Activated naive CD8-positive, alpha-beta T cell (primary cell): ENCODE results near the gene NCBP2L.
"Not testable (repeated sequence)": the region's sequence is repeated elsewhere in the genome, so short reads cannot be mapped to it uniquely, and the experiment has no call there.

Source experiments
- H3K27ac Mint-ChIP-seq: one replicate; pipeline ENCODE4 v1.8.0; 2021; ENCODE audit warnings: mixed read lengths
- H3K27me3 Mint-ChIP-seq: one replicate; pipeline ENCODE4 v1.8.0; 2021; ENCODE audit warnings: mixed read lengths
- H3K36me3 Mint-ChIP-seq: one replicate; pipeline ENCODE4 v1.8.0; 2021; ENCODE audit warnings: mixed read lengths
- H3K4me1 Mint-ChIP-seq: one replicate; pipeline ENCODE4 v1.8.0; 2021; ENCODE audit warnings: low read depth, mixed read lengths
- H3K4me3 Mint-ChIP-seq: one replicate; pipeline ENCODE4 v1.8.0; 2021; ENCODE audit warnings: mild to moderate bottlenecking, mixed read lengths
- H3K9me3 Mint-ChIP-seq: one replicate; pipeline ENCODE4 v1.8.0; 2021; ENCODE audit warnings: low read depth, mixed read lengths

Gene NCBP2L

DNA sequence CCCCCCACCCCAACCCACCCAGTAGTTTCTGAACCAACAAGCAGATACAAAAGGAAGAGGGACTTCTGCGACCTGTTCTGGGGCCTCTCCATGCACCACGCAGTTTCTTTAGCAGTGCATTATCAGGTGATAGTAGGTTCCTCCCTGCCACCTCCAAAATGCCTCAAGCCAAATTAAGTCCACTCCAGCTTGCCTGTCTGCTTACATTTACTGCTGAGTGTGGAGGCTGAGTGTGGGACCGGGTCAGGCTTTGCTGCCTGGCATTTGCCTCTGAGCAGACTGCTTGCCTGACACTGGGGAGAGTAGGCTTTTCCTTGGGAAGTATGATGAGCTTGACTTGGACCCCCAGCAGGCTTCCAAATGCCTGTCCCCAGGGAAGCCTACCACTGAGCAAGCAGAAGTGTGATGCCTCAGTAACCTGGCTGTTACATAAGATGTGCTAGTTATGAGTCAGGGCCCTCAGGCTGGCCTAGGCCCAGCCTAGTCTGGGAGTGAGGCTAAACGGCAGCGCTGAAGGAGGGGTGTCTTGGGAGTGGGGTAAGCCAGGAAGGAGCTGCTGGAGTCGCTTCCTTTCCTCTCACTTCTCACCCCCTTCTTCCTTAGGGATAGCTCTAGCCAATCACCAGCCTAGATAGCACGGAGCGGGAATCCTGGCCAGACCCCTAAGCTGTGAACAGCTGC is 10.9 kb upstream of the NCBP2L start:
- Mint-ChIP-seq H3K9me3 (no peaks in the 10 kb centered on the region), H3K36me3 (no peaks in the 10 kb centered on the region), H3K4me3 (no peak overlapping the region), H3K27ac (no peak overlapping the region), H3K4me1 (peaks cover 14% of the 10 kb centered on the region), H3K27me3 (no peaks in the 10 kb centered on the region)

DNA sequence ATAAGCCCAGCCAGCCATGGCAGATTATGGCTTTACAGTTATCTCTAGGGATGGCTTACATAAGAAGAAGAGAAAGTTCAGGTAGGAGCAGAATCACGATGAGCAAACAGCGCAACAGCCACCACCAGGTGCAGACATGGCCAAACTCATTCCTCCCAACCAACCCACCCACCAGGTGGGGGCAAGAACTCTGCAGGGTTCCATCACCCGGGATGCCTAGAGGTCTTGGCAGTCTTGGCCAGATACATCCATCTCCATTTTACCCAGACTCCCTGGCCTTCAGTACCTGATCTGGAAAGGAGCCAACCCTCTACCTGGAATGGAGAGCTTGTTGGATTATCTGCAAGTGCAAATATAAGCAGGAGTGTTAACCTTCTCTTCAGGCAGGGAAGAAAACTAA is 9.5 kb upstream of the NCBP2L start:
- Mint-ChIP-seq H3K4me3 (no peak overlapping the region), H3K36me3 (no peaks in the 10 kb centered on the region), H3K27ac (no peak overlapping the region), H3K27me3 (no peaks in the 10 kb centered on the region), H3K4me1 (peaks cover 20% of the 10 kb centered on the region), H3K9me3 (no peaks in the 10 kb centered on the region)

DNA sequence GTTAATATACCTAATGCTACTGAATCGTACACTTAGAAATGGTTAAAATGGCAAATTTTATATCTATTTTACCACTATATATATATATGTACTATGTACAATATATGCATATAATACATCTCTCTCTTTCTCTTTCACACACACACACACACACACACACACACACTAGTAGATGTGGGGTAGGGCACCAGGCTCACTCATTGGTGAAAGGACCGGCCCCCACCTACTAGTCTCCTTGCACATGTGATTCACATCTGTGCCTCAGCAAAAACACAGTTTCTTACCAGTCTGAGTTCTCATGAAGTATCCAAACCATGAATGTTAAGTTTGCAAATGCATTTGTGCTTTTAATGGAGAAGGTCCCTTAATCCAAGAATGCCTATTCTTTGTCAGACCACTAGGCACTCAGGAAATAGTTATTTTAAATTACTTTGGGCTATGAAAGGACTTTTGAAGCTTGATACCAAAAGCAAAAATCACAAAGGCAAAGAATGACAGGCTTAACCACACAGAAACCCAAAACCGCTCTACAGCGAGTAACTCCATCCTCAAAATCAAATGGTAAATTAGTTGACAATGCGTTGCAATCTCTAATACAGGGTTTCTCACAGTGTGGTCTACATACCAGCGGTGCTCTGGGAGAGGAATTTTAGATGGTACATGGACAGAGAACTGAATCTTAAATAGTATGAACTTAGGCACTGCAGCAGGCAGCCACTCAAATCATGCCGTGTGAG is 7.8 kb upstream of the NCBP2L start:
- H3K36me3 Mint-ChIP-seq: no peaks in the 10 kb centered on the region
- H3K9me3 Mint-ChIP-seq: no peaks in the 10 kb centered on the region
- no peak overlapping the region for H3K4me3 Mint-ChIP-seq
- no peaks in the 10 kb centered on the region for H3K27me3 Mint-ChIP-seq
- H3K27ac Mint-ChIP-seq: no peak overlapping the region
- H3K4me1 Mint-ChIP-seq: peaks cover 23% of the 10 kb centered on the region

DNA sequence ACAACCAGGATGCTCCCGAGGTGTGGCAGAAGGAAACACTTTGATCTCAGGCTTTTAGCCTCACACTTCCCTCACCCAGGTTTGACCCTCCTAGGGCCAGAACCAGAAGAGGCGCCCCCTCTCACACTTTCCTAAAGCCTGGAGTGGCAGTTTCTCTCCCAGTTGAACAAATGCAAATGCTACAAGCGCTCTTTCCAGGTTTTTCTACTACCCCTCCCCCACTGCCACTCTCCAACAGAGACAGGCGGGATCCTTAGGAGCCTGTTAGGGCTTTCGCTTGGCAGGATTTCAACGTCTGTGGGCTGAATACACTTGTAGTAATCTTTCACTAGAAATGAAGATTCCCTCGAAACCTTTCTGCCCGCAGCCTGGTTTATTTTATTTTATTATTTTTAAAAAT is 4.3 kb upstream of the NCBP2L start:
- no peaks in the 10 kb centered on the region for H3K9me3 Mint-ChIP-seq
- H3K27ac Mint-ChIP-seq: no peak overlapping the region
- no peaks in the 10 kb centered on the region for H3K36me3 Mint-ChIP-seq
- peaks cover 31% of the 10 kb centered on the region for H3K4me1 Mint-ChIP-seq
- no peak overlapping the region for H3K4me3 Mint-ChIP-seq
- no peaks in the 10 kb centered on the region for H3K27me3 Mint-ChIP-seq

DNA sequence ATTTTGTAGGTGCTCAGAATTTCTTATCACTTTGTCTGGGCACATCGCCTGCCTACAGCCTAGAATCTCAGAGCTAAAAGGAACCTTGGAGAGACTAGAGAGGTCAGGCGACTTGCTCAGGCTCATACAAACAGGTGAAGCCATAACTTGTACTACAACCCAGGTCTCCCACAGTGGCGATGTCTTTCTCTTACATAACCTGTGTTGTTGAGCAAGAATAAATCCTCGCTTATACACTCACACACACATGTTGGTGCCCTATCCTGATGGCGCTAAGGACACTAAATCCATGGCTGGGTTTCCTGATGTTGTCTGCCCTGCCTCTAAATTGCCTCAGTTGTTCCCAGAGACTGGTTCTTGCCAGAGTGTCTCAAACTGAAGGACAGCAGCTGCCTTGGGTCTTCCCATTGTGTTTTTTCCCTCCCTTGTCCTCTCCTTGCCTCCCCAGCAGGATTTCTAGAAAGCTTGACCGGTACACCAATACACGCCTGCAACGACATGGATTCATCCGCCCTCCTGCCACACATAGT is 3.6 kb upstream of the NCBP2L start:
- H3K9me3 Mint-ChIP-seq: no peaks in the 10 kb centered on the region
- H3K4me3 Mint-ChIP-seq: peak overlapping the region; percentile 44
- peaks cover 29% of the 10 kb centered on the region for H3K4me1 Mint-ChIP-seq
- H3K27ac Mint-ChIP-seq: peak overlapping the region; percentile 68
- no peaks in the 10 kb centered on the region for H3K27me3 Mint-ChIP-seq
- no peaks in the 10 kb centered on the region for H3K36me3 Mint-ChIP-seq

DNA sequence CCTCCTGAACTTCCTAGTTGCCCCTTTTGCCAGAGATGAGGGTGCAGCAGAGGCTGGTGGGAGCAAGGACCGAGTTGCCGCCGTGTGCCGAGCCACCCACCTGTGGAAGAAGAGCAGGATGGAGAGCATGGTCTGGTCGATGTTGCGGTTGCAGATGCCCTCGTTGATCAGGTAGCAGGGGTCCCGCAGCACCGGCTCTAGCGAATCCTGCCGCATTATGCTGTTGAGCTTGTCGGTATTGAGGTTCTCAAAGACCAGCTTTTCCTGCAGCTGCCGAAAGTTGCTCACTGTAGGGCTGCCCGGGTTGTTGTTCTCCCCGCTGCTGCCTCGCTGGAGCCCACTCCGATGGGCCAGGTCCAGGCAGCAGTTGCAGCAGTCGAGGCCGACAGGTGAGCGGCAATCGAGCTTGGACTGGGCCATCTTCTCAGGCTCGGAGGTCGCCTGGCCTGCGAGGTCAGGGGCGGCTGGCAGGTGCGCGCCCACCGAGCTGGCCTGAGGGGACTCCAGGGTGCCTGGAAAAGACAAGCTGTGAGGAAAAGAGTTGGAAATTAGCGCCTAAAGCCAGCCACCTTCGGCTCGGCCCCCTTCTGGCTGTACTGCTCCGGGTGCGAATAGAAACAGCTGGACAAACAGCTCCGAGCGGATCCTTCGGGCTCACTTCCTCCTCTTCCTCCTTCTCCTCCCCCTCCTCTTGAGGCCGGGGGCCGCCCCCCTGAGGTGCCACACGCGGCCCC is 2.4 kb upstream of the NCBP2L start:
- H3K27me3 Mint-ChIP-seq: no peaks in the 10 kb centered on the region
- peaks cover 26% of the 10 kb centered on the region for H3K4me1 Mint-ChIP-seq
- H3K36me3 Mint-ChIP-seq: no peaks in the 10 kb centered on the region
- peak overlapping the region; percentile 53 for H3K4me3 Mint-ChIP-seq
- no peak overlapping the region for H3K27ac Mint-ChIP-seq
- no peaks in the 10 kb centered on the region for H3K9me3 Mint-ChIP-seq

DNA sequence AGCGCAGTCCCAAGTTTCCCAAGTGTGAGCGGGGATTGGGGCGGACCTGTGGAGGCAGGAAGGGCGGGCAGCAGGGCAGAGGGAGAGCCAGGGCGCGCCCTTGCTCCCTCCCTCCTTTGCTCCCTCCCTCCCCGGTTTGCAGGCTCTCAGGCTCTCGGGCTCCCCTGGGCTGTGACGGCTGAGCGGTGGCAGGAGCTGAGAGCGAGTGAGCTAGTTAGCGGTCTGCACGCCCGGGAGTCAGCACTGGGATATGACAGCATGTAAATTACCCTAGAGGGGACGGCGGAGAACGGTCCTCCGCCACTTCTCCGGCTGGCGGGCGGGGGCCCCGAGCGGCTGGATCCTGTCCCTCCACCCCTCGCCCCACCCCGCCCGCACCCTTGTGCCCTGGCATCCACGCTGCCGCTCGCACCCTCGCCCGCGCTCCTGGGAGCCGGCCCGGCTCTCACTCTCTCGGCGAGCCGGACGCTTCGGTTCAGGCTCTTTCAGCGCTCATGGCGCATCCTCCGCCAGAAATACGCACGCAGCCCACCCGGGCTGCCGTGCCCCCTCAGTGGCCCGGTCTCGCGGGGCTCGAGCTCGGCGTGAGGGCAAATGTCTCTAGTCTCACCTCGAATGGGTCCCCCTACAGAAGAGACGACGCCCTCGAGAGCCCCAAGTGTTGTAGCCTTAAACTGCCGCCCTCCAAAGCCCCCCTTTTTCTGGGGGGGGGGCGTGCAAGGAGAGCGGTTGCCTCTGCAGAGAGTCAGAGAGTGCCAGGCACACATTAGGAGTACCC is 1.6 kb upstream of the NCBP2L start, which contains the start of gene TSC22D3:
Gene TSC22D3, minus strand, starts transcription at position 54 of the 778 bp plus-strand sequence. CDS start 368 bp downstream, outside the sequence.
- Mint-ChIP-seq H3K4me1 (peaks cover 19% of the 10 kb centered on the region), H3K27me3 (no peaks in the 10 kb centered on the region), H3K27ac (peak within 1 kb of the TSS; percentile 46), H3K4me3 (peak within 1 kb of the TSS; percentile 88), H3K9me3 (no peaks in the 10 kb centered on the region), H3K36me3 (no peaks in the 10 kb centered on the region)

DNA sequence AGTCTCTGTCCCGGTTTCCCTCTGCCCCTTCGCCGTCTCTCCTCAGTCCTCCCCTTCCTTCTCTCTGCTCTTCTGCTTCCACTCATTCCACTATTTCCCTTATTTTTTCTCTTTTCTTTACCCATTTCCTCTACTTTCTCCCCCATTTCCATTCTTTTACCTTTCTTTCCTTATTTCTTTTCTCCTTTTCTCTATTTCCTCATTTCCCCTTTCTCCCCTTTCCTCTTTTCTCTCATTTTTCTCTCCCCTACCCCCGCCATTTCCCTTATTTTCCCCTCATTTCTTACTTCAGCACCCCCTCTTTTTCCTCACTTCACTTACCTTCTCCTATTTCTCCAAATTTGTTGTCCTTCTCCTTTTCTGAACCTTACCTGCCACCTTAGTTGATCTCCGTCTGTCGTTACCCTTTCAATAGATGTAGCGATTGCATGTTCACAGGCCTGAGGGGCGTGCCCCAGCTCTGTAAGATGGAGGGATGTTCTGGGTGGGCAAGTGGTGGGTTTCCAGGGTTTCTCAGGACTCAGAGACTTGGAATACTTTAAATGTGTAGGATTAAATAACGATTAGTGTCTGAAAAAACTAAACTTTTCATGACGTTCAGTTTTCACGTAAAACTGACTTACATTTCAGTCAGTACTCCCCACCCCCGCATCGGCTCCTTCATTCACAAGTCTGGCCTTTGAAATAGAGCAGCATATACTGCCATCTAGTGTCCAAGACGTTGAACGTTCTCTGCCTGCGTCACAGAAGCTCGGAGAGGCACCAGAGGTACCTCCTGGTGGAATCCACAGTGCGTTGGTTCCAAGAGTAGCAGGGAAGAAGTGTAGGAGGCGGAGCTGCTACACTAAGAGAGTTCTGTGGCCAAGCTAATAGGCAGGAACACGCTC is 641 bp upstream of the NCBP2L start:
- no peaks in the 10 kb centered on the region for H3K36me3 Mint-ChIP-seq
- H3K27me3 Mint-ChIP-seq: no peaks in the 10 kb centered on the region
- H3K27ac Mint-ChIP-seq: peak overlapping the region; percentile 46
- H3K9me3 Mint-ChIP-seq: no peaks in the 10 kb centered on the region
- peak overlapping the region; percentile 88 for H3K4me3 Mint-ChIP-seq
- H3K4me1 Mint-ChIP-seq: peaks cover 19% of the 10 kb centered on the region

DNA sequence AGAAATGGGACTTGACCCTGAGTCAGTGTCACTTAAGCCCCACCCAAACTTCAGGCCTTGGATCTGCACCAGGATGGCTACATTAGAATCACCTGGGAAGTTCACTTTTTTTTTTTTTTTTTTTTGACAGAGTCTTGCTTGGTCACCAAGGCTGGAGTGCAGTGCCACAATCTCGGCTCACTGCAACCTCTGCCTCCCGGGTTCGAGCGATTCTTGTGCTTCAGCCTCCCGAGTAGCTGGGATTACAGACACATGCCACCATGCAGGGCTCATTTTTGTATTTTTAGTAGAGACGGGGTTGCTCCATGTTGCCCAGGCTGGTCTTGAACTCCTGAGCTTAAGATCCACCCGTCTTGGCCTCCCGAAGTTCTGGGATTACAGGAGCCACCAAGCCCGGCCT is 3.0 kb downstream of the NCBP2L start:
- no peaks in the 10 kb centered on the region for H3K9me3 Mint-ChIP-seq
- no peaks in the 10 kb centered on the region for H3K27me3 Mint-ChIP-seq
- H3K4me1 Mint-ChIP-seq: peaks cover 7% of the 10 kb centered on the region
- no peaks in the 10 kb centered on the region for H3K36me3 Mint-ChIP-seq
- no peak overlapping the region for H3K4me3 Mint-ChIP-seq
- no peak overlapping the region for H3K27ac Mint-ChIP-seq

DNA sequence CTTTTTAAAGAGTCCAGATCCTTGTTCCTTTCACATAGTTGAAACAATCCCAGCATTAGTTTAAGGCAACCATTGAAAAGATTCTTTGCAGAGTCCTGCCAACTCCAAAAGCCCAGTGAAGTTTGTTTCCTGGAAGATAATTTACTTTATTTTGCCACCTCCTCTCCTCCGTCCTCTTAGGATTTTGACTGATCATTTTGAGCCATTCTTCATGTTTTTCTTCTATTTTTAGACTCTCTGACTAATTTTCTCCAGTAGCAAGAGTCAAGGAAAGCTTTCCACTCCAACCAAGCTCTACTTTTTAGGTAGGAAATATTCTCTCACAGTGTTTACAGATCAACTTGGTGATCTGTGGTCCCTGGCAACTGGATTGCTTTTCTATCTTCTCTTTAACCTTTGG is 10.3 kb downstream of the NCBP2L start:
- no peaks in the 10 kb centered on the region for H3K4me1 Mint-ChIP-seq
- H3K27ac Mint-ChIP-seq: no peak overlapping the region
- no peaks in the 10 kb centered on the region for H3K36me3 Mint-ChIP-seq
- H3K4me3 Mint-ChIP-seq: no peak overlapping the region
- H3K27me3 Mint-ChIP-seq: no peaks in the 10 kb centered on the region
- H3K9me3 Mint-ChIP-seq: no peaks in the 10 kb centered on the region

DNA sequence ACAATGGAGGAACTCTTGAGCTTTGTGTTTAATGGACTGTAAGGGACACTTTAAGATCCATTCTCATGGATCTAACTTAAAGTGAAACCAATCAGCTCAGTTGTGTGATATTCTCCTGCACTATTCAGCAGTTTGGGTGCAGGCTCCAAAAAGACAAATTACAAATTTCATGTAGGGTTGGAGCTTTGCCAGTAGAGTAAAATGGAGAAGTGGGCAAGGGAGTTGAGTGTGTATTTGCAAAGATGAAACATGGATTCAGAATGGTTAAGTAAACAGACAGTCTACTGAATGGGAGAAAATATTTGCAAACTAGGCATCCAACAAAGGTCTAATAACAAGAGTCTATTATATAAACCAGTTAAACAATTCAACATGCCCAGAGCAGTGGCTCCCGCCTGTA is 26.9 kb downstream of the NCBP2L start:
- H3K27ac Mint-ChIP-seq: no peak overlapping the region
- no peaks in the 10 kb centered on the region for H3K4me1 Mint-ChIP-seq
- H3K27me3 Mint-ChIP-seq: peaks cover 2% of the 10 kb centered on the region
- no peaks in the 10 kb centered on the region for H3K9me3 Mint-ChIP-seq
- no peak overlapping the region for H3K4me3 Mint-ChIP-seq
- no peaks in the 10 kb centered on the region for H3K36me3 Mint-ChIP-seq

DNA sequence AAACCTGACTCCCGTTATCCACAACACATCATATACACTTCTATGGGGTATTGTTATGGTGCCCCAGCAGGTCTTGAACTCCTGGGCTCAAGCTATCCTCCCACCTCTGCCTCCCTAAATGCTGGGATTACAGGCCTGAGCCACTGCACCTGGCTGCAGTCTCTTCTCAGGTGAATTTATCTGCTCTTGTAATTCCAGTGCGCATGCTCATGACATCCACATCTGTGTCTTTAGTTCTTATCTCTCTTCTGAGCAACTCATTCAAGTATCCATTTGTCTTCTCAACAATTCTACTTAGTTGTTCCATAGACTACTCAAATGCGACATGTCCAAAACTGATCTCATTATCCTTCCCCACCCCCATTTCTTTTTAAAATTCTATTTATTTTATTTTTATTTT is 27.6 kb downstream of the NCBP2L start:
- no peaks in the 10 kb centered on the region for H3K9me3 Mint-ChIP-seq
- no peak overlapping the region for H3K27ac Mint-ChIP-seq
- H3K27me3 Mint-ChIP-seq: peaks cover 2% of the 10 kb centered on the region
- H3K36me3 Mint-ChIP-seq: no peaks in the 10 kb centered on the region
- no peak overlapping the region for H3K4me3 Mint-ChIP-seq
- H3K4me1 Mint-ChIP-seq: no peaks in the 10 kb centered on the region

DNA sequence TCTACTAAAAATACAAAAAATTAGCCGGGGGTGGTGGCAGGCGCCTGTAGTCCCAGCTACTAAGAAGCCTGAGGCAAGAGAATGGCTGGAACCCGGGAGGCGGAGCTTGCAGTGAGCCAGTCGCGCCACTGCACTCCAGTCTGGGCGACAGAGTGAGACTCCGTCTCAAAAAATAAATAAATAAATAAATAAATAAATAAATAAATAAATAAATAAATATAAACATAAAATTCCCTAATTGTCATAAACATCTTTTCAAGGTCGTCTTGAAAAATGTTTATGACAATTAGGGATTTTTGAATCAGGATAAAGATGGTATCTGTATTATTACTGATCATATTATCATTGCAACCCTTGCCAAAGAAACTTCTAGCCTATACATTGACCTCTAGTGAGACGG is 32.5 kb downstream of the NCBP2L start:
- not testable (repeated sequence) for H3K4me1 Mint-ChIP-seq, H3K27me3 Mint-ChIP-seq, H3K27ac Mint-ChIP-seq, H3K9me3 Mint-ChIP-seq, H3K36me3 Mint-ChIP-seq, H3K4me3 Mint-ChIP-seq
